ENCODE data around the gene AKIRIN2.

- no peak for TF ChIP-seq CTCF (IDR thresholded peaks at IDR 0.05)
- no peak for TF ChIP-seq POLR2A (IDR thresholded peaks at IDR 0.05)
- TF ChIP-seq EP300 (IDR thresholded peaks at IDR 0.05), result no peak
Observed at GRCh38 chr6:87645080-87645479, 57.0 kb downstream of the AKIRIN2 start.
